Endothelial cell of umbilical vein (primary cell): ENCODE measurements around the gene CD2AP.

Experiments
- CTCF ChIP-seq, 2 donors: IDR thresholded peaks; 1 replicate in 1 of 2; 2 replicates in 1 of 2; pipeline ENCODE4 v1.5.1; 2011; ENCODE audit warnings: low read length in 2 of 2, mild to moderate bottlenecking in 2 of 2, moderate library complexity in 2 of 2, control low read depth in 1 of 2, inconsistent platforms in 1 of 2, low read depth in 1 of 2; ENCODE audit not compliant: insufficient read depth in 1 of 2; ENCODE audit errors: extremely low read depth in 1 of 2
- EZH2 ChIP-seq: IDR thresholded peaks from 2 replicates; pipeline ENCODE4 v1.6.1; 2012; ENCODE audit warnings: borderline replicate concordance, low read depth, mild to moderate bottlenecking, moderate library complexity, low read length, inconsistent platforms; ENCODE audit not compliant: severe bottlenecking
- FOS ChIP-seq: IDR thresholded peaks from 2 replicates; pipeline ENCODE4 v1.6.1; 2011; ENCODE audit warnings: mild to moderate bottlenecking, low read length, moderate library complexity, borderline replicate concordance; ENCODE audit not compliant: insufficient read depth
- JUN ChIP-seq: IDR thresholded peaks from 2 replicates; pipeline ENCODE4 v1.6.1; 2011; ENCODE audit warnings: borderline replicate concordance, low read depth; ENCODE audit not compliant: insufficient read length, insufficient read depth
- MYC ChIP-seq: IDR thresholded peaks from one replicate; pipeline ENCODE4 v1.6.1; 2011; ENCODE audit warnings: mild to moderate bottlenecking, low read depth, low read length
- POLR2A ChIP-seq: IDR thresholded peaks from 2 replicates; pipeline ENCODE4 v1.6.1; 2012; ENCODE audit warnings: low read depth, mild to moderate bottlenecking, control low read depth, low read length
- POLR2AphosphoS5 ChIP-seq: IDR thresholded peaks from 2 replicates; pipeline ENCODE4 v1.6.1; 2012; ENCODE audit warnings: low read depth, mild to moderate bottlenecking, control low read depth, low read length, moderate library complexity; ENCODE audit not compliant: insufficient read depth
- TF ChIP-seq, protein P1 (sequence below): IDR thresholded peaks from 2 replicates; pipeline ENCODE4 v1.6.1; 2011; ENCODE audit not compliant: insufficient read depth, insufficient read length

GRCh38 chr6:47621838-47622449 is 144.4 kb downstream of the CD2AP start:
- TF ChIP-seq CTCF (IDR thresholded peaks at IDR 0.05; ENCODE audit: extremely low read depth in 1 of 2, insufficient read depth in 1 of 2, low read depth in 1 of 2, low read length in 2 of 2) (no peak), POLR2A (no peak), MYC (no peak), JUN (no peak), EZH2 (no peak), POLR2AphosphoS5 (no peak), FOS (no peak)
- TF ChIP-seq, protein P1, sequence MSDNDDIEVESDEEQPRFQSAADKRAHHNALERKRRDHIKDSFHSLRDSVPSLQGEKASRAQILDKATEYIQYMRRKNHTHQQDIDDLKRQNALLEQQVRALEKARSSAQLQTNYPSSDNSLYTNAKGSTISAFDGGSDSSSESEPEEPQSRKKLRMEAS = no peak
